B cell (primary cell): ENCODE measurements around the gene FAM118B. TPM values are rescaled to one million over a fixed set of nuclear protein-coding genes. Genes with fewer than 3 reads are reported as not detected.

Source experiments
- ATAC-seq: fragments of 200-7000 bp; cut with Tn5 transposase; one replicate; pipeline ENCODE4 v1.10.0; 2021; ENCODE audit warnings: low read depth, mild to moderate bottlenecking, moderate number of reproducible peaks, moderate library complexity
- CTCF ChIA-PET: fragments of 350-600 bp; sonication (Branson Sonifier 250); formaldehyde crosslinking; loops from one replicate; lab custom pipeline; 2021; ENCODE audit warnings: antibody characterized with exemption, inconsistent platforms; lab: Charles Lee
- POLR2A ChIA-PET: fragments of 350-600 bp; sonication (Branson Sonifier 250); formaldehyde crosslinking; loops from one replicate; lab custom pipeline; 2021; ENCODE audit warnings: antibody characterized with exemption; lab: Charles Lee
- DNase-seq: peaks from one replicate; pipeline ENCODE4 v3.0.0; 2013
- H2AFZ ChIP-seq: 2 replicates; pipeline ENCODE4 v1.6.1; 2012; ENCODE audit warnings: mild to moderate bottlenecking, low read depth, low read length; ENCODE audit not compliant: insufficient read depth, poor library complexity, severe bottlenecking
- H3K27ac ChIP-seq, 2 donors: 1 replicate in 1 of 2; 2 replicates in 1 of 2; pipeline ENCODE4 v1.5.1; 2012 to 2013; ENCODE audit warnings: low read length in 2 of 2, mild to moderate bottlenecking in 2 of 2, moderate library complexity in 1 of 2
- H3K27me3 ChIP-seq, 4 experiments: fragments of 200-600 bp in 1 of 4; sonication (generic) in 1 of 4; replicated peaks in 1 of 4; 1 replicate in 2 of 4; 2 replicates in 2 of 4; pipeline versions ENCODE4 v1.6.1 to v1.7.0; 2013 to 2016; ENCODE audit warnings: low read length in 3 of 4, mild to moderate bottlenecking in 2 of 4, mixed read lengths in 1 of 4, moderate library complexity in 1 of 4; ENCODE audit not compliant: insufficient read depth in 4 of 4, control insufficient read depth in 3 of 4; ENCODE audit errors: control extremely low read depth in 1 of 4
- H3K36me3 ChIP-seq, 2 experiments: replicated peaks in 1 of 2; 1 replicate in 1 of 2; 2 replicates in 1 of 2; pipeline versions ENCODE4 v1.6.1 to v1.7.1; 2013; ENCODE audit warnings: low read length in 1 of 2; ENCODE audit not compliant: insufficient read depth in 2 of 2, control insufficient read depth in 1 of 2; ENCODE audit errors: control extremely low read depth in 1 of 2, extremely low read depth in 1 of 2
- H3K4me1 ChIP-seq, 2 donors: fragments of 200-600 bp in 1 of 2; sonication (generic) in 1 of 2; 1 replicate in 1 of 2; 2 replicates in 1 of 2; pipeline versions ENCODE4 v1.5.1 to v1.6.1; 2013 to 2017; ENCODE audit warnings: low read length in 2 of 2; ENCODE audit not compliant: control insufficient read depth in 2 of 2, insufficient read depth in 2 of 2
- H3K4me2 ChIP-seq: replicated peaks from 2 replicates; pipeline ENCODE3; 2012; ENCODE audit warnings: mild to moderate bottlenecking, low read depth, low read length; ENCODE audit not compliant: poor library complexity, severe bottlenecking
- H3K4me3 ChIP-seq, 5 experiments: fragments of 200-600 bp in 1 of 5; sonication (generic) in 1 of 5; 1 replicate in 3 of 5; 2 replicates in 2 of 5; pipeline versions ENCODE4 v1.5.1 to v1.7.0; 2011 to 2016; ENCODE audit warnings: low read length in 4 of 5, mild to moderate bottlenecking in 4 of 5, low read depth in 2 of 5, control low read depth in 1 of 5, moderate library complexity in 1 of 5; ENCODE audit not compliant: insufficient read depth in 1 of 5; ENCODE audit errors: control extremely low read depth in 1 of 5, extremely low read depth in 1 of 5
- H3K79me2 ChIP-seq: fragments of 200-600 bp; sonication (generic); one replicate; pipeline ENCODE4 v1.6.0; 2016; ENCODE audit warnings: low read length; ENCODE audit not compliant: control insufficient read depth, insufficient read depth
- H3K9ac ChIP-seq: fragments of 200-600 bp; sonication (generic); 2 replicates; pipeline ENCODE4 v1.6.1; 2017; ENCODE audit warnings: mild to moderate bottlenecking, low read length, moderate library complexity
- H3K9me3 ChIP-seq, 3 donors: one replicate each; pipeline versions ENCODE4 v1.6.1 to v1.7.1; 2013; ENCODE audit warnings: low read length in 2 of 3; ENCODE audit not compliant: control insufficient read depth in 2 of 3, insufficient read depth in 1 of 3; ENCODE audit errors: control extremely low read depth in 1 of 3
- H4K20me1 ChIP-seq: 2 replicates; pipeline ENCODE4 v1.6.0; 2012; ENCODE audit warnings: mild to moderate bottlenecking, low read length; ENCODE audit not compliant: insufficient read depth, control insufficient read depth, poor library complexity, severe bottlenecking
- H3K27ac Mint-ChIP-seq: one replicate; pipeline ENCODE4 v1.8.0; 2021; ENCODE audit warnings: mixed read lengths
- H3K27me3 Mint-ChIP-seq: one replicate; pipeline ENCODE4 v1.8.0; 2021; ENCODE audit warnings: mixed read lengths
- H3K4me1 Mint-ChIP-seq: one replicate; pipeline ENCODE4 v1.8.0; 2021; ENCODE audit warnings: mixed read lengths
- H3K4me3 Mint-ChIP-seq: one replicate; pipeline ENCODE4 v1.8.0; 2021; ENCODE audit warnings: mixed read lengths
- H3K9me3 Mint-ChIP-seq: one replicate; pipeline ENCODE4 v1.8.0; 2022; ENCODE audit warnings: mixed read lengths; ENCODE audit not compliant: insufficient read depth
- CTCF ChIP-seq: fragments of 200-600 bp; IDR thresholded peaks from one replicate; pipeline ENCODE4 v1.8.0; 2022; ENCODE audit warnings: antibody characterized with exemption, mild to moderate bottlenecking
- EZH2 ChIP-seq: IDR thresholded peaks from 2 replicates; pipeline ENCODE4 v1.6.1; 2012; ENCODE audit warnings: borderline replicate concordance, low read depth, mild to moderate bottlenecking, moderate library complexity, low read length; ENCODE audit not compliant: insufficient read depth, poor library complexity, severe bottlenecking
- WGBS: methylation state at CpG from one replicate; pipeline ENCODE4 v1.1.5; 2013; ENCODE audit warnings: missing lambda C conversion rate; ENCODE audit not compliant: insufficient coverage; 5-methylcytosine and 5-hydroxymethylcytosine counted together
- intact Hi-C: fragments of 100-400 bp; cut with micrococcal nuclease; formaldehyde crosslinking; loops from one replicate; pipeline ENCODE4 v1.10.0; 2022
- polyA plus RNA-seq: library from polyadenylated mRNA; depleted of rRNA; stranded (reverse); fragments of >200 nt; gene quantifications from 2 replicates; pipeline ENCODE4 v1.2.3, GENCODE V29; 2012
- total RNA-seq, 2 donors: library from RNA; stranded (reverse); fragments of 120-200 nt in 1 of 2; gene quantifications; 1 replicate in 1 of 2; 2 replicates in 1 of 2; pipeline versions ENCODE4 v1.2.3 to v1.2.4, GENCODE V29; 2013 to 2022

Gene FAM118B
- total and polyA plus RNA-seq, 2 donors (not counting 1 experiment from before 2014, with no cell fraction given) = 7.3 to 14.1 TPM

GRCh38 chr11:126188332-126189108, 23.1 kb upstream of the FAM118B start:
- Mint-ChIP-seq H3K27ac (no peak overlapping the region), H3K4me3 (peak overlapping the region; percentile 50), H3K27me3 (no peaks in the 10 kb centered on the region), H3K9me3 (no peaks in the 10 kb centered on the region), H3K4me1 (peaks cover 22% of the 10 kb centered on the region)
- H3K9ac ChIP-seq = no peak overlapping the region
- intact Hi-C loops = no loop called here
- H3K36me3 ChIP-seq = peaks cover 0 to 28% of the 10 kb centered on the region in 2 experiments
- H3K79me2 ChIP-seq = no peaks in the 10 kb centered on the region
- ChIA-PET CTCF (no interaction called here), POLR2A (no interaction called here)
- no peaks in the 10 kb centered on the region for H3K27me3 ChIP-seq
- 72% methylated on average over 12 of the region's 15 CpGs for WGBS
- peaks cover 6 to 16% of the 10 kb centered on the region in 2 donors for H3K4me1 ChIP-seq
- TF ChIP-seq EZH2 = no peak
- no peak for TF ChIP-seq CTCF
- DNase-seq (peak; percentile 33), ATAC-seq (peak; percentile 53)
- H3K4me3 ChIP-seq = no peak overlapping the region
- H4K20me1 ChIP-seq = no peaks in the 10 kb centered on the region
- H3K4me2 ChIP-seq = peak overlapping the region; percentile 44
- H3K9me3 ChIP-seq = no peaks in the 10 kb centered on the region
- H2AFZ ChIP-seq = no peak overlapping the region
- no peak overlapping the region for H3K27ac ChIP-seq
